NCI-H2196 (cell line): Measurements from ENCODE around the gene YES1.
"Not testable (repeated sequence)": the region's sequence is repeated elsewhere in the genome, so short reads cannot be mapped to it uniquely, and the experiment has no call there.

Experiments used
- DNase-seq: peaks from one replicate; lab custom pipeline; 2025; ENCODE audit not compliant: unreplicated experiment; lab: John Stamatoyannopoulos, UW

The YES1 gene

DNA sequence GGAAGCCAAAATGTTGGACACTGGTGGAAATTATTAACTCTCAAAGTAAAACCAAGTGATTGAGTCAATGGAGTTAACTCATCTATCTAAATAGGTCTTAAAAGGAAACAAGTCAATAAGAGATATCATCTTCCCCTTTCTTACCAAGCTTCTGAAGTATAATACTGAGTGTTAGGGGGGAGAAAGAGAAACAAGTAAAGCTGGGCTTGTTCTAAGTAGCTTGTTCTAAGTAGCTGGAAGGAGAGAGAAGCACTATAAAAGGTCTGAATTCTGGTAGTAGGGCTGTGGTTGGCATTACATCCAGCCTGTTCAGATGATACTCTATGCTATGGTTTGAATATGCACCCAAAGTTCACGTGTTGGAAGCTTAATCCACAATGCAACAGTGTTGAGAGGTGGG, 26.8 kb downstream of the YES1 start:
- no peak for DNase-seq

DNA sequence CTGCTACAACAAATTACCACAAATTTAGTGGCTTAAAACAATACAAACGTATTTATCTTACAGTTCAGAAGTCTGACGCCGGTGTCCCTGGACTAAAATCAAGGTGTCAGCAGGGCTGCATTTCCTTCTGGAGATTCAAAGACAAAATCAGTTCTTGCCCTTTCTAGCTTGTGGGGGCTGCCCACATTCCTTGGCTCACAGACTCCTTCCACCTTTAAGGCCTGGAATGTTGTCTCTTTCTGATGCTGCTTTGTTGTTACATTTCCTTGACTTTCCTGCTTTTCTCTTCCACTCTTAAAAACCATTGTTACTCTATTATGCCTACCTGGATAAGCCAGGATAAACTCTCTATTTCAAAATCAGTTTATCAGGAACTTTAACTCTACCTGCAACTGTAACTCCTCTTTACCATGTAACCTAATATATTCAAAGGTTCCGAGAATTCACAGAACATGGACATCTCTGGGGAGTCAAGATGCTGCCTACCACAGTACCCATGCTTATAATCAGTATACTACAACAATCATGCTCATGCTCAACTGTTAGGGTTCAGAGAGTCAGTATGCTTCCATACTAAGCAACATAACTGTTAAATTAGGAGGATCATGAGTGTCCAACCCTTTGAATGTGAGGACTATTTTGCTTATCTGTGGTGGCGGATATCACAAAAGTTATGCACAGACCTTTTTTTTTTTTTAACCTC, 27.4 kb downstream of the YES1 start:
- DNase-seq = no peak

DNA sequence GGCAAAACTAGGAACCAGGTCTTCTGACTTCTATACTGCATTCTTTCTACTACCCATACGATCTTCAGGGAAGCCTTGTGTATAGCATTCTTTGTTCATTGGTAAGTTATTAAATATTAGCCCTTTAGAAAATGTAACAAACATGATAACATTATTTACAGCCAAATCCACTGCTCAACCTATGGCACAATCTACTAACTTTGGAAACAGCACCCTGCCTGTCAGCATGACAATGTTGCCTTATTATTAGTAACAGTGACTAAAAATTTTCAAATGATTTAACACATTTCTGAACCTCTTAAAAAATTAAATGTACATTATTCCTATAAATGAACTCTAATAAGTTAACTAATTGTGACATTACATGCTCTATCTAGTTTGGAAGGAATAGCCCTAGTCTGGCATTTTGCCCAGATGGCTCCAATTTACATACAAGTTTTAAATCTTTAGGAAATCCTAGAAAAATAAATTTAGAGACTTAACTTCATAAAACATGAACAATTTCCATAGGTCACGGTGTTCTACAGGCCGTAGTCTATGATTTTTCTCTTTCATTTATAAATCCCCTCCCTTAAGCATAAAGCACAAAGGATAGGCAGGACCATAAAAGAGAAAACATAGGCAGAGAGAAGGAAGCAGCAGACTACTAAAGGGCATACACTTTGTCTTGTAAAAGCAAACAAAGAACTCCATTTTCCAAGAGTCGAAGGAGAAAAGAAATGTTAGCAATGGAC, 33.7 kb downstream of the YES1 start:
- DNase-seq = no peak

DNA sequence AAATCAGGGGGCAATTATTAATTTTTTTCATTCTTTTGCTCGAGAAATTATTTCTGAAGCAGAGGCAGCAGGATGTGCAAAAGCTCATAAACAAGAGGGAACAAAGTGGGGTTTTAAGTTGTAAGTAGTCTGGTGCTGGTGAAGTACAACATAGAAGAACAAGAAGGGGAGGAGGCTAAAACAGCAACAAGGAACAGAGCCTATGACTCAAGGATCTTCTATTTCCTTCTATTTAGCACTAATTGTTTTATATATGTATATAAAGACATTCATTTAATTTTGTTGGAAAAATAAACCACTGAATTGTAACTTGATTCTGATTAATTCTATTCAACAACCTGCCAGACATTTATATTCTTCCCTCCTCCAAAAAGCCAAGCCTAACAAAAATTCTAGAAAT, 35.0 kb downstream of the YES1 start:
- no peak for DNase-seq

DNA sequence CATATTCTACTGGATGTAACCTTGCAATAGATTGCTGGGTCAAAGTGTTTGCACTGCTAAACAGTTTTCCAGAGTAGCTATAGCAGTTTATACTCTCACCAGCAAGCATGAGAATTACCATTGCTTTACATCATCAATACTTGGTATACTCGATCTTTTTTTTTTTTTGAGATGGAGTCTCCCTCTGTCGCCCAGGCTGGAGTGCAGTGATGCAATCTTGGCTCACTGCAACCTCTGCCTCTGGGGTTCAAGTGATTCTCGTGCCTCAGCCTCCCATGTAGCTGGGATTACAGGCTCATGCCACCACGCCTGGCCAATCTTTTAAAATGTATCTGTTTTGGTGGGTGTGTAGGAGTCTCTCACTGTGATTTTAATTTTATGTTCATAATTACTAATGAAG, 36.0 kb downstream of the YES1 start:
- DNase-seq = not testable (repeated sequence)

DNA sequence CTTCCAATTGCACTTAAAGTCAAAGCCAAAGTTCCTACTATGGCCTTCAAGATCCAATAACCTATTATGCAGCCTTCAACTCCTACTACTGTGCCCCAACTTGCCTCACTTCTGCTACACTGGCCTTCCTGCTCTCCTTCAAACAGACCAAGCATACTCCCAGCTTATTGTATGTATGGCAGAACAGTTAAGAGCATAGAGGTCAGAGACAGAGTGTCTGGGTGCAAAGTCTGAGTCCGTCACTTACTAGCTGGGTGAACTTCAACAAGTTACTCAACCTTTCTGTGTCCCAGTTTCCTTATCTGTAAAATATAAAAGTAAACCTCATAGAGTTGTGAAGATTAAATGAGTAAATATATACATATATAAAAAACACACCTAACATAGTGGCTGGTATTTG, 37.2 kb downstream of the YES1 start:
- DNase-seq = no peak

DNA sequence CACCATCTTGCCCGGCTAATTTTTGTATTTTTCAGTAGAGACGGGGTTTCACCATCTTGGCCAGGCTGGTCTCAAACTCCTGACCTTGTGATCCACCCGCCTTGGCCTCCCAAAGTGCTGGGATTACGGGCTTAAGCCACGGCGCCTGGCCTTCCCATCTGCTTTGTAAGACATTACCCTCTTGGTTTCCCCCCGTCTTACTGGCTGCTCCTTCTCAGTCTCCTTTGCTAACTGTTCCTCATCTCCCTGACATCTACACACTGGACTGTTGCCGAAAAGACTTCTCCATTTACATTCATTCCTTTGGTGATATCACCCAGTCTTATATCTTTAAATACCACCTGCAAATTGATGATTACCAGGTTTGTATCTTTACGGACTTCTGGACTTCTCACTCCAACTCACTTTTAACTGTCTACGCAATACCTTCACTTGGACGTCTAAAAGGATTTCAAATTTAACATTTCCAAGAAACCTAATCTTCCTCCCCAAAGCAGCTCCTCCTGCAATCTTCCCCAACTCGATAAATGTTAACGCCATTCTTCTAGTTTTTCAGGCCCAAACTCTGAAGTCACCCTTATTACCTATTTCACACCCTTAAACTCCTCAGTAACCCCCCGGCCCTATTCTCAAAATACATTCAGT, 37.9 kb downstream of the YES1 start:
- DNase-seq = no peak

DNA sequence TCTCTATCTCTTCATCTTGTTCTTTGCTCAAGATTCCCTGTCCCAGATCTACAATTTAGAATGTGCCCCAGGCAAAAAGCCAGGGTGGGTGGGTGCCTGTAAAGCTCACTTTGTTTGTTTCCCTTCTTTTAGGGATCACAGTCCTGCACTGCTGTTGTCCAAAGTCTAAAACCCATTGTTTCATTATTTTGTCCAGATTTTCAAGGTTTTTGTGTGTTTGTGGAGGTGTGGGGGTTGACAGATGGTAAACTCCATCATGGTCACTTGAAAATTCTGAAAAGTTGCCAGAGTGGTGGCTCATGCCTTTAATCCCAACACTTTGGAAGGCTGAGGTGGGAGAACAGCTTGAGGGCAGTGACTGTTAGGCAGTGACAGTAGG, 41.5 kb downstream of the YES1 start:
- no peak for DNase-seq

DNA sequence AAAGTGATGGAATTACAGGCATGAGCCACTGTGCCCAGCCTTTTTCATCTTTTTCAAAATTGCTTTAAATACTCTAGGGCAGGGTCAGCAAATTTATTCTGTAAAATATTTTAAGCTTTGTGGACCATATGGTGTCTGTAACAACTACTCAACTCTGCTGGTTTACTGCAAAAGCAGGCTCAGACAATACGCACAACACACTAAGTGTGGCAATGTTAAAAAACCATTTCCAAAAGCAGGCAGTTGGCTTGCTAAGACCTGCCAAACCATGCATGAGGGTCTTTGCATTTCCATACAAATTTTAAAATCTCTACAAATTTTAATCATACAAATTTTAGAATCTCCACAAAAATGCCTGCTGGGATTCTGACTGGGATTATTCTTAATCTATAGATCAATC, 44.1 kb downstream of the YES1 start:
- DNase-seq = no peak

DNA sequence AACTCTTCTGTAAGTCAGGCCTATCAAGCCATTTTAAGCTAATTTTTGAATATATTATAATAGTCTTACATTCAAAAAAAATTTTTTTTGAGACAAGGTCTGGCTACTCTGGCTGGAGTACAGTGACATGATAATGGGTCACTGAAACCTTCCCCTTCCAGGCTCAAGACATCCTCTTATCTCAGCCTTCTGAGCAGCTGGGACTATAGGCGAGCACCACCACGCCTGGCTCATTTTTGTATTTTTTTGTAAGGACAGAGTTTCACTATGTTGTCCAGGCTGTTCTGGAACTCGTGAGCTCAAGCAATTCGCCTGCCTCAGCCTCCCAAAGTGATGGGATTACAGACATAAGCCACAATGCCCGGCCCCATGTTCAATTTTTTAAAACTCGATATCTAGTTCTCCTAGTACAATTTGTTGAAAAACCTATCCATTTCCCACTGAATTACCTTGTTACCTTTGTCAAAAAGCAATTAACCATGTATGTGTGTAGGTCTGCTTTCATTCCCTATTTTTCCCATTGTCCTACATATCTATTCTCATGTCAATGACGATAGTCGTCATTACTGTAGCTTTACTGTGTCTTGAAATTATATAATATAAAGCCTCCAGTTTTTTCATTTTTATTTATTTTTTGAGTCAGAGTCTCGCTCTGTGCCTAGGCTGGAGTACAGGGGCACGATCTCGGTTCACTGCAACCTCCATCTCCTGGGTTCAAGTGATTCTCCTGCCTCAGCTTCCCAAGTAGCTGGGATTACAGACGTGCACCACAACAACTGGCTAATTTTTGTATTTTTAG, 44.8 kb downstream of the YES1 start:
- DNase-seq = no peak

DNA sequence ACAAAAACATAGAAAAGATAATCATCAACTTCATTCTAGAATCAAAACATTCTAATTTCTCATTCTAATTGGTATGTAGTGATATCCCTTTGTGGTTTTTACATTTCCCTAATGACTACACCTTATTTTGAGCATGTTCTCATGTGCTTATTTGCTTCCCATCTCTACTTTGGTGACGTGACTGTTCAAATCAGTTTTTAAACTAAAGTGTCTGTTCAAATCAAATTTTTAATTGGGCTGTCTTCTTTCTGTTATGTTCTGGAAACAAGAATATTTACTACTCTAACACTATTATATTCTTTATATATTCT, 45.5 kb downstream of the YES1 start:
- DNase-seq = no peak

DNA sequence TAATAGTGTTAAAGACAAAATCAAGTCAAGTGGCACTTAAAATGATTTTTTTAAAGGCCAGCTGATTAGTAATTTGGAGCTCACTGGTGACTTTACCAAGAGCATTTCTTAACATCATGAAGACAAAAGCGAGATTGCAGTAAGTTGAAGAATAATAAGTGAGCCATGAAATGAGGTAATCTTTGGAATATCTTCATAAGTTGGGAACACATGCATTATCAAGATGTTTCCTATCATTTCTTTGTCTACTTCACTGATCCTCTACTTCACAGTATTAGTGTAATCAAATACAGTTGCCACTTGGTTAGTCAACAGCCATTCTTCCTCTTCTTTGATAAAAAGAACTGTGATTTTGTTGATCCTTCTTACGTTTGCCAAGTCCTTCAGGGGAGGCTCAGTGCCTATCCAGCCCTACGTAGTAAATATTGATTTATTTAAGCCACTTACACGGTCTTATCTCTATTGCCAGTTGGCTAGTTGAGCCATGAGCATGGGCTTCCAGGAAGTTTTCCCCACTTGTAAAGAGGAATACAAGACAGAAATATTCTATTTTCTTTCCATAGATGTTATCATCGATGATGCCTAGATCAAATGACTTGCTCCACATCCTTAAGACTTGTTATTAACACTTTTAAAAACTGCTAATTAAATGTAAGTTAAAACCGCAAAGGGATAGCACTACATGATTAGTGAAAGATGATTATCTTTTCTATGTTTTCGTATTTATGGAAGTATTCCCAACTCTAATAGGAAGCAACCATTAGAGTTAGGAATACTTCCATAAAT, 46.1 kb downstream of the YES1 start:
- peak; percentile 43 for DNase-seq

DNA sequence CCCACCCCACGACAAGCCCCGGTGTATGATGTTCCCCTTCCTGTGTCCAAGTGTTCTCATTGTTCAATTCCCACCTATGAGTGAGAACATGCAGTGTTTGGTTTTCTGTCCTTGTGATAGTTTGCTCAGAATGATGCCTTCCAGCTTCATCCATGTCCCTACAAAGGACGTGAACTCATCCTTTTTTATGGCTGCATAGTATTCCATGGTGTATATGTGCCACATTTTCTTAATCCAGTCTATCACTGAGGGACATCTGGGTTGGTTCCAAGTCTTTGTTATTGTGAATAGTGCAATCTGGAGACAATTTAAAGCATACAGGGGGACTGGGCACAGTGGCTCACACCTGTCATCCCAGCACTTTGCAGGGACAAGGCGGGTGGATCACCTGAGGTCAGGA, 52.2 kb downstream of the YES1 start:
- DNase-seq = not testable (repeated sequence)

DNA sequence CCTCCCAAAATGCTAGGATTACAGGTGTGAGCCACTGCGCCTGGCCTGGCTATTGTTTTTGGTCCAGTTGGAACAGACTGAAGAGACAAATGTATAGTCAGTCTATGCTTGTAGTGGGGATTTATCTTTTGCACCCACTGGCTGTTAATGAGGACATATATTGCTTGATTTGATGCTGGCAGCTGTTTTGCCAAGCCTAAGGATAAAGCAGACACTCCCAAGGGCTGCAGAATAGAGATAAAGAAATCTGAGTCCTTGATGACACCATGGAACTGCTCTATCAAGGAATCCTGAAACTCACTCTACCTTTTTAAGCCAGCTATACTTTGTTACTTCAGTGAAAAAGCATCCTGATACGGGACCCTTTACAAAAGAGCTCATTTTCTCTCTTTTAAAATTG, 56.5 kb downstream of the YES1 start:
- no peak for DNase-seq

DNA sequence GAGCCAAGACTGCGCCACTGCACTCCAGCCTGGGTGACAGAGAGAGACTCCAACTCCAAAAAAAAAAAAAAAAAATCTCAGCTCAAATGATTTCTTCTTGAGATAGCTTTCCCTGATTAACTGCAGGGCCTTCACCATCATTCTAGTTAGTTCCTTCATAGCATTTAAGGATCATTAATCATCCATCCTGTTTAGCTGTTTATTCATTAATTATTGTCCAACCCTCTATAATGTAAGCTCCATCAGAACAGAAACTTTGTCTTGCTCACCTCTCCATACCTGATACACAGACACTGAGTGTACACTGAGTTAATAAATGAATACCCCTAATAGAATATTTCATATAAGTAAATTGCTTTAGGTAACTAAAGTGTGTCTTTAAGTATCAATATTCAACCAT, 57.4 kb downstream of the YES1 start:
- DNase-seq = no peak

DNA sequence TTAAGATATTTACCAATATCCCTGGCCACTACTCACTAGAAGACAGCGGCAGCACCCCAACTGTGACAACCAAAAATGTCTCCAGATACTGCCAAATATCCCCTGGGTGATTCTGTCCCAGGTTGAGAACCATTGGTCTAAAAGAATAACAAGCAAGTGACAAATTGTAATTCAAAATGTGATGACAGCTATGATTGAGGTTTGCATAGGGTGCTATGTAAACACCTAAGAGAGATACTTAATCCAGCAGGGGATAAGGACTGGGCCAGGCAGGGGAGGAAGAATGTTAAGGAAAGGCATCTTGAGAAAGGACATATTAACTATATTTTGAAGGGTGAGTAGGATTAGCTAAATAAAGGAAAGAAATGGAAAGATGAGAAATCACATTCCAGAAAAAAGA, 61.6 kb downstream of the YES1 start:
- no peak for DNase-seq

DNA sequence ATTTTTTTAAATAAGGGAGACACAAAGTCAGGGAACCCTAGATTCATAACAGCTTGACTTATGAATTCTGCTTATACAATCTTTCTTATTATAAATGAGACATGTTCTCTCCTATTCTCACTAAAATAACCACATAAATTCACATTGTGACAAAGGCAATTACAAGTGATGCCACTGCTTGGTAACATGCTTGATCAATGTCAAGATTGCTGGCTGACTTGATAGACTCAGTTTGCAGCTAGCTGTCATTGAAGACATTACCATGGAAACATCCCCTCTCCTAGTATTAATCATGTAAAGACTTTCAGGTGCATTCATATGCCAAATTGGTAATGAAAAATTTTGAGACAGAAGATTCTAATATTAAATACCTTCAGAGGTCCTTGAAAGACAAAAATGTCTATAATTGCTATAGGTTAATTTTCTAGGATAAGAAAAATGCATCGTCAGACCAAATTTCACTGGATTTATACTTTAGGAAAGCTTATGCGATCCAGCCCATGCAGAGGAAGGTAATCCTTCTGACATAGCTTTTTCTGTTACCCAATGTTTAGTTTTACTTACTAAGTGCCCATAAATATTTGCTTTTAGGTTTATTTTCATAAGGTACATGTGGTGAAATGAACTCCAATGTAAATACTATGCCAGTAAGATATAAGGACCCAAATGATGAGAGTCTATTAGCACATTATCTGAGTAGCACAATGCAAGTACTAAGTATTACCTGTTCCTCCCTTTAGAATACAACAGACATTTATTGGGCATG, 67.0 kb downstream of the YES1 start:
- no peak for DNase-seq

DNA sequence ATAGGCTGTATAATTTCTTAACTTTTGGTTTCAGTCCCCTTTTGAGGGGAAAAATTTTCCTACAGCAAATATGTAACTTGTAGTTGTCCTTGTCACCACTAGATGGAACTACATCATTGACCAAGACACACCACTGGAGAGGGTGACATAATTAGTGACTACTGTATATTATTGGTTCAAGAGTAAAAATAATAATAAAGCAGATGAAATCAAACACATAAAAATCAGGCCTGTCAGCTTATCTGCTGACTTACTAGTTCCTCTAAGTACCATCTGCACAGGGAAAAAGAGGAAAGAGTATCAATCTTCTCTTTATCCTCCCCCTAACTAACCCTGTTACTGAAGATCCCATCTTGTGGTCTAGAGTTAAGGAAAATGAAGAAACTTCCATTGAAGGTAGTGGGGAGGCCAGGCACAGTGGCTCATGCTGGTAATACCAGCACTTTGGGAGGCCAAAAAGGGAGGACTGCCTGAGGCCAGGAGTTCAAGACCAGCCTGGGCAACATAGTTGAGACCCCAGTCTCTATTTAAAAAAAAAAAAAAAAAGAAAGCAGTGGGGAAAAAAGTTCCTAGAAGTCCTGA, 70.0 kb downstream of the YES1 start:
- DNase-seq = peak; percentile 61

DNA sequence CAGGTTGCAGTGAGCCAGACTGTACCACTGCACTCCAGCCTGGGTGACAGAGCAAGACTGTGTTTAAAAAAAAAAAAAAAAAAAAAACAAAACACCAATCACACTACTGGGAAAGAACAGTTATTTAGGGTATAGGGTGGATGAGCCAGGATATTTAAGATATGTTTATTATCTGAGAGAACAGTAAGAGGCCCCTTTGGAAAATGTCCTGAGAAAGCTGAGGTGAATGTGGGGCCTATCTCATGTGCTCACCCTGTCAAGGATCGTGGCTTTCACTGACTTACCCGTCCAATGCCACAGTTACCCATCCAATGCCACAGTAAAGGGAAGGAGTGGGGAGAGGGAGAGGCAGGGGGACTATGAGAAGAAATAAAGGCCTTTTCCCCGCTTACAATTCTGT, 79.7 kb downstream of the YES1 start:
- DNase-seq = no peak

DNA sequence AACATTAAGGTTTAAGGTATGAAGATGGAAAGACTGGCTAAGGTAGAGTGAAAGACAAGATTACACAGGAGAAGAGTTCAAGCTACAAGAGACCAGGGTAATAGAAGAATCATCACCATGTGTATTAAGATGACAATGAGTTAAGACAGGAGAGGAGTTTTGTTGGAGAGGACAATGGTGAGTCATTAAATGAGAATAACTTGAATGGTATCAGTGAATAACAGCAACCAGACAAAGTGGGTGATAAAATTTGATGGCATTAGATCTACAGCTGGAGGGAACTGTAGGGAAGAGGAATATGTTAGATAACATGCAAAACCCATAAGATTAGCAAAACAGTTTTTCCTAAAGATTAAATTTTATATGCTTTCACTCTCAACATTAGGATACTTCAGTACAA, 80.9 kb downstream of the YES1 start:
- no peak for DNase-seq
